HG02763 (cell line): Measurements from ENCODE around the gene ZFAND3.

Experiments used
- ATAC-seq: cut with Tn5 transposase; IDR thresholded peaks from one replicate; pipeline ENCODE4 v1.9.1; 2021; ENCODE audit warnings: mild to moderate bottlenecking, moderate library complexity; ENCODE audit not compliant: unreplicated experiment

Gene ZFAND3

GRCh38 chr6:38146021-38146733 is 326.6 kb downstream of the ZFAND3 start:
- no peak for ATAC-seq

- ATAC-seq: no peak
These were observed 327.2 kb downstream of the ZFAND3 start for GRCh38 chr6:38146734-38147027.

- no peak for ATAC-seq
These were observed 329.1 kb downstream of the ZFAND3 start for GRCh38 chr6:38148606-38149005.

DNA sequence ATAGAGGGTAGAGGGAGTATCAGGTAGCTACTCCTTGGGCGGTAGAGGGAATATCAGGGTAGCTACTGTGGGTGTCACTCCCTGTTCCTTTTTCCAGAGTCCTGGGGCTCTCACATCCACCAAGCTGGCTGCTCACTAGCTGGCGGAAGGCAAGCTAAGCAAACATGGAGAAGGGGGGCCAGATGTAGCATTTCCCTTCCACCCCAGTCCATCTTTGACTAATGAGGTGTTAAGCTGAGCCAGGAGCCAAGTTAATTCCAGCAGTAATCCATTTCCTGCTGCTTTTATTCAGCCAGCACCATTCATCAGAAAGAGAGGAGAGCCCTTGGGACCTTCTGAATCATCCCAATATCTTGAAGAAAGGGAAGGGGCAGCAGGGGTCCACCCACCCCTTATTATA is 330.0 kb downstream of the ZFAND3 start:
- ATAC-seq: no peak

GRCh38 chr6:38150021-38150420 is 330.5 kb downstream of the ZFAND3 start:
- ATAC-seq: no peak

DNA sequence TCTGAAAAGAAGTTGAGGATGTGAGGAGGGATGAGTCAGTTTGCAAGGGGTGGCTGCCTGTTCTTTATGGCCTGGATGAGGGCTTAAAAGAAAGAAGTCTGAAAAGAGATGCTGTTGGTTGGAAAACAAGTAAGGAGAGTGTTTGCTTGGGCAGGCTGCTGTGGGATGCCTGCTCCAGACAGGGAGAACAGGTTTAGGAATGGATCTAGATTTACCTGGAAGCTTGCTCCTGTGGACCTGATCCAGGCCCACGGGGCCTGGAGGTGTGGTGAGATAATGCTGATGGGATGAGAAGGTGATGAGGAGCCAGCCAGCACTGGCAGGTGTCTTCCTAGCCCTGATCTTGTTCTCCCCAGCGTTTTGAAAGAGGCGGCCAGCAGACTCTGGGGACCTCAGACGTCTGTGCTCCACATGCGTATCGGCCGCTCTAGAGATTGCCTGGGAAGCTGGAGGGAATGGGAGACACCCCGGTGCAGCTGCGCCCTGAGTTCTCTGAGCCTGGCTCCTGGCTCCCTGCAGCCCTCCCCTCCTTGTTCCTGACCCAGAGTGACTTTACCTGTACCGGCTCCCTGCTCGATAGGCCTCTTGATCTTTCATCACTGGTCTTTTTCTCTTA is 331.3 kb downstream of the ZFAND3 start:
- ATAC-seq: no peak

- no peak for ATAC-seq
These were observed 332.3 kb downstream of the ZFAND3 start for GRCh38 chr6:38151580-38152500.

DNA sequence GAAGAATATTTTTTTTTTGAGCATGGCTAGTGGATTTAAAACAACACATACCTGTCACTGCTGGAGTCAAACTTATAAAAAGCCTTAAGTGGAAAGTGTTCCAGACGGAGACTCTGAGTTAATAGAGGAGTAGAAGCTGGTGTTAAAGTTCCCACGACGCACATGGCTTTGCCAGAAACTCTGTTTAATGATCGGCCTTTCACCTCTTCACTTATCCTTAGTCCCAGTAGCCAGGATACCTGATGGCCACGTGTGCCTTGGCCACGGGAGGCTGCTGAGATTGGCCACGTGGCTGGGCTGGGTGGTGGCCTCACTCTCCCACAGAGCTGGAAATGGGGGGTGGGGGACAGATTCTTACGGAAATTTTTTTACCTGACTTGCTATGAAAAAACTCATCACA is 333.1 kb downstream of the ZFAND3 start:
- no peak for ATAC-seq

DNA sequence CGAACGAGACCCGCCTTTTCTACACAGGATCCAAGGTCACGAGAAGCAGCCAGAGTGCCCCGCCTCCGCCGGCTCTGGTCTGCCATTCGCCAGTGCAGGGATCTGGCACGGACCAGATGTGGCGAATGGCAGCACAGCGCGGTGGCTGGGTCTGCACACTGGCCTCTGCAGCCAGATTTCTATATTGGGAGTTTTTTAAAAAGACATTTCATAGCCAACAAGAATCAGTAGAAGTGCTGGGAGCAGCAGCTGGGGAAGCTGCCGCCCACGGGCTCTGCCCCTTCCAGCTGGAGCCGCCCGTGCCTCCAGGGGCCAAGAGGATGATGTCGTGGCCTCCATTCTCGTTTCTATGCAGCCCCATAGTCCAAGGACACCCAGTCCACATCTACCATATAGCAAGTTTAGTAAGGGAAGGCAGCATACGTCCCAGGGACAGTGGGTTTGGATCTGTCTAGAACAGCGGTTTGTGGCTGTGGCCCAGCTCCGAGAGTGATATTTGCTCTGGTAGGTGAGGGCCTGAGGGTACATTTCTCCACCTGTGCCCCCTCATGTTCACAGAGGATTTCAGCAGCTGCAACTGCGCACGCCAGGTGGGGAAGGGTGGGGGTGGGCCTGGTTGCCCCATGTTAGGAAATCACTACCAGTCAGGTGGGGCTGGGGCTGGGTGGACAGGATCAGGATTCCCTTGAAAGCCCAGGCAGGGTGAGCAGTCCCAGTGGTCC is 333.7 kb downstream of the ZFAND3 start:
- no peak for ATAC-seq

GRCh38 chr6:38153798-38154345 is 334.3 kb downstream of the ZFAND3 start:
- no peak for ATAC-seq

- no peak for ATAC-seq
These were observed 335.2 kb downstream of the ZFAND3 start for GRCh38 chr6:38154731-38155130.

DNA sequence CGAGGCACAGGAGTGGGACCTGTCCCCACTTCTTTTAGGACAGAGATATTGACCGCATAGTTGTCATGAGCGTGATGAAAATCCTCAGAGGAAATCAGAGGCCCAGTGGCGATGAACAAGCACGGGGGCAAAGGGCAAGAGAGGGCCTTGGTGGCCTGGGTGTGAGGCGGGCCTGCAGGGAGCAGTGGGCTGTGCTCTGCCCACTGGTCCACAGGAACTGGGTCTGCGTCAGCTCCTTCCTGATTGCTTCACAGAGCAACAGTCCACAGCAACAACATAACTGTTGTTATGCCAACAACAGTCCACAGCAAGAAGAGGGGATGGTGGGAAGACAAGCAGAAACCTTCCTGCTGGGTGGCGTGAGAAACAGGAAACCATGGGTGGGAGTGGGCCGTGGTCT is 335.6 kb downstream of the ZFAND3 start:
- ATAC-seq: no peak

DNA sequence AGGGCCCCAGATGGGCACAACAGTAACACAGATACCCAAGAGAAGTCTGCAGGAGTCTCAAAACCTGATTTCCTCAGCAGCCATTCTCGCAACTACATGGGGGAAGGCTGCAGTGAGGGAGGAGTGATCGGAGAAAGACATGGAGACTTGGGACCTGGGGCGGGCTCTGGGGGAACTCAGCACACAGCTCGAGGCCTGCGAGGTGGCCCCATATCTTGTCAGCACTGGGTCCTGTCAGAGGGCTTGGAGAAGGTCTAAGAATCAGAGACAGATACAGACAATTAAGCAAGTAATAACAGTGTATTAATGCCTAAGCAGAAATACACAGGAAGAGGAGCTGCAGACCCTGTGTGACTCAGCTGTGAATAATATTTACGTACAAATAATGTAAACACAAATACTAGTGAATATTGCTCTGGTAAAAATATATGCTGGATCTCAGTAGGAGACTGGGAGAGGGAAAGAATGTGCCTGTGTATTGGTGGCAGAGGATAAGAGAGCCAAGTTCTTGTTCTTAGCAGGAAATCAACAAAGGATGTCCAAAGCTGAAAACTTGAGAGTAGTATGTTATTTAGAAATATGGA is 336.2 kb downstream of the ZFAND3 start:
- no peak for ATAC-seq

DNA sequence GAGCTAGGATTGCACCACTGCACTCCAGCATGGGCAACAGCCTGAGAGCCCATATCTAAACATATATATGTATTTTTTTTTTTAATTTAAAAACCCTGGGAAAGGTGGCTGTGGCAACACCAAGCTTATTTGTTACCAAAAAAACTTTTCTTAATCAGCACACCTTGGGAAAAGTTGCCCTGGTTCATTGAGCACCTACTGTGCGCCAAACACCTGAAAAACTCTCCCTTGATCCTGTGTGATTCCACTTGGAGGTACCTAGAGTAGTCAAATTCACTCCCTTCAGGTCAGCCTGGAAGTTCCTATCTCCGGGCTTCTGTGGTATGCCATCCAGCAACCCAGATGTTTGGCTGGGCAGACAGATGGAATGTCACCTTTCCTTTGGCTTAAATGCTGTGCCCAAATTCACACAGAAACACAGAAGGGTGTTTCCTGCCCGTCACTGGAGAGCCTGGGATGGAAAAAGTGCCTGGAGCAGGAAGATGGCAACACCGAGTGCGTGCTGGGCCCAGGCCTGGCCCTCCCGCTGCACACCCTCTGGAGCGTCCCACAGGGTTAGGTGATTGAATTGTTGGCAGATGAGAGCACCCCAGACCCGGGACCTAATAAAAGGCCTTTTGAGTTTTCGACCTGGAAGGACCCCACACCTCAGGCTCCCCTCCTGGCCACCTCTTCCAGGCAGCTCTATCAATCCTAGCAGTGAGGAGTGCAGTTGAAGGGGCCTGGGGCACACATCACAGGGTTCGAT is 337.5 kb downstream of the ZFAND3 start:
- no peak for ATAC-seq

GRCh38 chr6:38157905-38158304 is 338.4 kb downstream of the ZFAND3 start:
- ATAC-seq: no peak

DNA sequence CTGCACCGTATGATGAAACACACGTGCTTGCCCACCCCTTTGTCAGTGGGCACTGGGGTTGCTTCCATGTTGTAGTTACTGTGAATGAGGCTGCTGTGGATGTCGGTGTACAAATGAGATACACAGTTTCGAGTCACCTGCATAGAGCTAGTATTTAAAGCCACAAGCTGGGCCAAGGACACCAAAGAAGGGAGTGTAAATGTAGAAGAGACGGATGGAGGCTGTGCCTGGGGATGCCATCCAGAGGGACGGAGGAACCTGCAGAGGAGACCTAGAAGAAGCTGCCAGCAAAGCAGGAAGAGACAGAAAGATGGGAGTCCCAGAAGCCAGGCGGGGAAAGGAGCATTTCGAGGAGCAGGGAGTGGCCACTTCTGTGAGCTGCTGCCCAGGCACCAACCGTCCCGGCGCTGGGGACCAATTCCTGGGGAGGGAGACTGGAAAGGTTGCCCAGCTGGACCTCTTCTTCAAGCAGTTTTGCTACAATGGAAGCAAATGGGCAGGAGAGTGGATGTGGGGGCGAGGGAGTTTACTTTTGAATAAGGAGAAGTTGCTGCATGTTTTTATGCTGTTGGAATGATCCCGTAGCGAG is 339.3 kb downstream of the ZFAND3 start:
- no peak for ATAC-seq

DNA sequence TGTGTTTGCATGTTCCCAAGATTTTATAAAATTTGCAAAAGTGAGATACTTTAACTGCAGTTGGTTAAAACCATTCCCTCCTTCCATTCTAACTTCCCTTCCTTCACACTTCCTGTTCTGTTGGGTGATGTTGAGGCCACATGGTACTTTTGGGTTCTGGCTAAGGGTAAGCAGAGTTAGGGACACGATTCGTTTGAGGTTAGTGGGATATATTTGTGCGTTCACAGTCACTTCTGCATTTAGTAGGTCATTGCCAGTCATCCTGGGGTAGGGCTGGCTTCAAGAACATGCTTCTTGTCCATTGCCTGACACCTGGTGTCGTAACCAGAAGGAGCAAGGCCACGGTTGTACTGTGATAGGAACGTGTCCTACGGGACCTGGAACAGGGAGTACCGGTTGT is 340.1 kb downstream of the ZFAND3 start:
- ATAC-seq: no peak

DNA sequence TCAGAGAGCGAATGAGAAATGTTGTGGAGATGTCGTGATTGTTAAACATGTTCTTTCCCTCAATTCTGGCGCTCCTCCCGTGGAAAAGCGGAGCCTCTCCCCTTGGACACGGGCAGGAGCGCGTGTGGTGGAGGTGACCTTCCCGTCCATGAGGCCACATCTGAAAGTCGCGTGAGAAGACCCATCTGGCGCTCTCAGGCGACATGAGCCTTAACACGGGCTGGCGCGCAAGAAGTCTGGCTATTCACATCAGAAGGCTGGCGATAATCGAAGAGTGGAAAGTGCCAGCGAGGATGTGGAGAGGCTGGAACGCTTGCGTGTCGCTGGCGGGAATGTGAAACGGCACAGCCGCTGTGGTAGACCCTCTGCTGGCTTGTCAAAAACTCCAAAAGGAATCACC is 341.3 kb downstream of the ZFAND3 start:
- no peak for ATAC-seq

- ATAC-seq: no peak
These were observed 341.8 kb downstream of the ZFAND3 start for GRCh38 chr6:38161331-38161730.
